Hematopoietic multipotent progenitor cell treated with erythropoietin and hydrocortisone succinate and interleukin-3 and kit ligand, for 17 days (in vitro differentiated cells): ENCODE measurements around the gene PGAP2.
A peak's percentile ranks its signal among the peaks of the same experiment; 100 is the strongest.
"Not testable (repeated sequence)": the region's sequence is repeated elsewhere in the genome, so short reads cannot be mapped to it uniquely, and the experiment has no call there.

Experiments used
- DNase-seq: peaks from one replicate; pipeline ENCODE4 v3.0.0-alpha.2; 2015; ENCODE audit warnings: low spot score

The PGAP2 gene

GRCh38 chr11:3807909-3808860, at the start of gene PGAP2:
Gene PGAP2 (plus strand): TSS chr11:3808560. CDS start chr11:3811260, 2,700 bp downstream.
- DNase-seq = peak; percentile 63

GRCh38 chr11:3764266-3764665, 44.1 kb upstream of the PGAP2 start:
- DNase-seq = no peak

GRCh38 chr11:3766836-3767235, 41.5 kb upstream of the PGAP2 start:
- DNase-seq = not testable (repeated sequence)

GRCh38 chr11:3767536-3767935, 40.8 kb upstream of the PGAP2 start:
- DNase-seq = no peak

GRCh38 chr11:3773180-3773579, 35.2 kb upstream of the PGAP2 start:
- no peak for DNase-seq

GRCh38 chr11:3775736-3776406, 32.5 kb upstream of the PGAP2 start:
- DNase-seq = no peak

- no peak for DNase-seq
These were observed 26.9 kb upstream of the PGAP2 start for GRCh38 chr11:3781423-3781822.

GRCh38 chr11:3782963-3783362, 25.4 kb upstream of the PGAP2 start:
- DNase-seq = no peak

- no peak for DNase-seq
These were observed 24.7 kb upstream of the PGAP2 start for GRCh38 chr11:3783611-3784010.

GRCh38 chr11:3786781-3787428, 21.5 kb upstream of the PGAP2 start:
- DNase-seq = no peak

GRCh38 chr11:3794387-3794786, 14.0 kb upstream of the PGAP2 start:
- not testable (repeated sequence) for DNase-seq

GRCh38 chr11:3795131-3796001, 13.0 kb upstream of the PGAP2 start:
- DNase-seq = no peak

GRCh38 chr11:3796002-3796311, 12.4 kb upstream of the PGAP2 start:
- DNase-seq = peak; percentile 52

- DNase-seq = peak; percentile 42
These were observed 12.0 kb upstream of the PGAP2 start for GRCh38 chr11:3796346-3796745.

GRCh38 chr11:3796801-3797328, 11.5 kb upstream of the PGAP2 start:
- DNase-seq = peak; percentile 40

GRCh38 chr11:3797329-3798090, 10.8 kb upstream of the PGAP2 start, which contains the start of gene NUP98:
Gene NUP98 (minus strand): TSS chr11:3797554. CDS start chr11:3782117, 15,437 bp downstream.
- peak; percentile 100 for DNase-seq

- no peak for DNase-seq
These were observed 9.2 kb upstream of the PGAP2 start for GRCh38 chr11:3799143-3799542.

- no peak for DNase-seq
These were observed 8.5 kb upstream of the PGAP2 start for GRCh38 chr11:3799873-3800272.

- DNase-seq = no peak
These were observed 6.2 kb upstream of the PGAP2 start for GRCh38 chr11:3802011-3802790.
